Activated T-cell treated with anti-CD3 and anti-CD28 coated beads, Interleukin-2, amount 50 U/mL, for 72 hours (primary cell): ENCODE measurements around the gene TMEM62. TPM values are rescaled to one million over a fixed set of nuclear protein-coding genes. Genes with fewer than 3 reads are reported as not detected.
A peak's percentile ranks its signal among the peaks of the same experiment; 100 is the strongest.

Source experiments
- ATAC-seq, 2 donors: fragments of 150-1000 bp; cut with Tn5 transposase; replicated peaks in 1 of 2; 2 replicates each; pipeline ENCODE4 v1.10.0; 2021; ENCODE audit warnings: moderate library complexity in 2 of 2, mild to moderate bottlenecking in 1 of 2
- DNase-seq, 2 donors: peaks; one replicate each; pipeline ENCODE4 v3.0.0; 2021 to 2022; ENCODE audit warnings: mixed read lengths in 1 of 2
- H3K27ac Mint-ChIP-seq: one replicate; pipeline ENCODE4 v1.8.0; 2022; ENCODE audit warnings: mild to moderate bottlenecking, moderate library complexity, mixed read lengths
- H3K27me3 Mint-ChIP-seq: one replicate; pipeline ENCODE4 v1.8.0; 2022; ENCODE audit warnings: low read depth, mixed read lengths
- H3K36me3 Mint-ChIP-seq, 2 donors: one replicate each; pipeline ENCODE4 v1.8.0; 2022; ENCODE audit warnings: mixed read lengths in 2 of 2, mild to moderate bottlenecking in 1 of 2; ENCODE audit not compliant: insufficient read depth in 2 of 2
- H3K4me1 Mint-ChIP-seq: one replicate; pipeline ENCODE4 v1.8.0; 2022; ENCODE audit warnings: low read depth, mixed read lengths
- H3K4me3 Mint-ChIP-seq, 2 donors: one replicate each; pipeline ENCODE4 v1.8.0; 2022; ENCODE audit warnings: mild to moderate bottlenecking in 2 of 2, mixed read lengths in 2 of 2, moderate library complexity in 2 of 2
- H3K9me3 Mint-ChIP-seq, 2 donors: one replicate each; pipeline ENCODE4 v1.8.0; 2022; ENCODE audit warnings: mixed read lengths in 2 of 2
- total RNA-seq, 2 donors: library from RNA; stranded (reverse); gene quantifications; one replicate each; pipeline ENCODE4 v1.2.3, GENCODE V29; 2022

The TMEM62 gene
- total RNA-seq, result 10 to 100 TPM; 17.1 to 19.2 TPM

- Mint-ChIP-seq H3K4me3 (peak within 1 kb of the TSS; percentile 93 to 96), H3K9me3 (peaks cover 0 to 3% of the 10 kb centered on the region in 2 donors)
These were observed at the start of gene TMEM62 for GRCh38 chr15:43133430-43134156. Gene TMEM62 (plus strand): TSS chr15:43133586. CDS start chr15:43133803, 217 bp downstream.

GRCh38 chr15:43085921-43086320, 47.5 kb upstream of the TMEM62 start:
- Mint-ChIP-seq H3K4me1 (peaks cover 14% of the 10 kb centered on the region), H3K36me3 (peaks cover 3 to 13% of the 10 kb centered on the region in 2 donors), H3K27me3 (no peaks in the 10 kb centered on the region), H3K27ac (peak overlapping the region; percentile 78), H3K9me3 (no peaks in the 10 kb centered on the region), H3K4me3 (no peak overlapping the region)
- no peak for ATAC-seq
- DNase-seq, result no peak

More at GRCh38 chr15:43133430-43134156, at the start of gene TMEM62:
- ATAC-seq, result peak; percentile 92 to 94
- Mint-ChIP-seq H3K4me1 (peaks cover 21% of the 10 kb centered on the region), H3K27ac (peak within 1 kb of the TSS; percentile 86), H3K27me3 (peaks cover 6% of the 10 kb centered on the region), H3K36me3 (peaks cover 2 to 4% of the 10 kb centered on the region in 2 donors)
- DNase-seq, result peak; percentile 75 to 82

- Mint-ChIP-seq H3K27me3 (no peaks in the 10 kb centered on the region), H3K4me1 (peaks cover 14% of the 10 kb centered on the region), H3K36me3 (peaks cover 3 to 13% of the 10 kb centered on the region in 2 donors), H3K27ac (peak overlapping the region; percentile 78), H3K9me3 (no peaks in the 10 kb centered on the region), H3K4me3 (no peak overlapping the region)
- DNase-seq (no peak), ATAC-seq (no peak)
These were observed 46.8 kb upstream of the TMEM62 start for GRCh38 chr15:43086551-43086950.

- ATAC-seq (no peak), DNase-seq (no peak)
- Mint-ChIP-seq H3K36me3 (peaks cover 1 to 10% of the 10 kb centered on the region in 2 donors), H3K27me3 (no peaks in the 10 kb centered on the region), H3K27ac (no peak overlapping the region), H3K9me3 (no peaks in the 10 kb centered on the region), H3K4me1 (peaks cover 37% of the 10 kb centered on the region), H3K4me3 (no peak overlapping the region)
These were observed 41.5 kb upstream of the TMEM62 start for GRCh38 chr15:43091859-43092258.

- peaks cover 1 to 12% of the 10 kb centered on the region in 2 donors for H3K36me3 Mint-ChIP-seq
- peak overlapping the region; percentile 42 for H3K27ac Mint-ChIP-seq
These were observed 40.4 kb upstream of the TMEM62 start for GRCh38 chr15:43093026-43093425.

GRCh38 chr15:43094416-43095030, 38.9 kb upstream of the TMEM62 start:
- H3K36me3 Mint-ChIP-seq, result peaks cover 2 to 14% of the 10 kb centered on the region in 2 donors
- H3K4me1 Mint-ChIP-seq, result peaks cover 48% of the 10 kb centered on the region
- H3K4me3 Mint-ChIP-seq, result no peak overlapping the region
- no peak for DNase-seq
- H3K9me3 Mint-ChIP-seq, result no peaks in the 10 kb centered on the region
- peak overlapping the region; percentile 74 for H3K27ac Mint-ChIP-seq
- ATAC-seq, result no peak
- H3K27me3 Mint-ChIP-seq, result no peaks in the 10 kb centered on the region

More at GRCh38 chr15:43093026-43093425, 40.4 kb upstream of the TMEM62 start:
- ATAC-seq, result no peak
- H3K27me3 Mint-ChIP-seq, result no peaks in the 10 kb centered on the region
- H3K4me1 Mint-ChIP-seq, result peaks cover 39% of the 10 kb centered on the region
- no peaks in the 10 kb centered on the region for H3K9me3 Mint-ChIP-seq
- H3K4me3 Mint-ChIP-seq, result no peak overlapping the region
- DNase-seq, result no peak

GRCh38 chr15:43095243-43095642, 38.1 kb upstream of the TMEM62 start:
- no peak for DNase-seq
- Mint-ChIP-seq H3K4me3 (no peak overlapping the region), H3K4me1 (peaks cover 56% of the 10 kb centered on the region), H3K27me3 (no peaks in the 10 kb centered on the region), H3K27ac (no peak overlapping the region), H3K9me3 (no peaks in the 10 kb centered on the region), H3K36me3 (peaks cover 5 to 14% of the 10 kb centered on the region in 2 donors)
- no peak for ATAC-seq

GRCh38 chr15:43095708-43096347, 37.6 kb upstream of the TMEM62 start:
- Mint-ChIP-seq H3K27ac (peak overlapping the region; percentile 14), H3K27me3 (no peaks in the 10 kb centered on the region), H3K4me3 (no peak overlapping the region), H3K9me3 (no peaks in the 10 kb centered on the region), H3K36me3 (peaks cover 6 to 18% of the 10 kb centered on the region in 2 donors), H3K4me1 (peaks cover 61% of the 10 kb centered on the region)
- DNase-seq, result no peak
- ATAC-seq, result peak; percentile 52 to 69

GRCh38 chr15:43096411-43096810, 37.0 kb upstream of the TMEM62 start:
- no peak for DNase-seq
- ATAC-seq, result no peak
- no peaks in the 10 kb centered on the region for H3K9me3 Mint-ChIP-seq
- H3K27ac Mint-ChIP-seq, result peak overlapping the region; percentile 9
- H3K27me3 Mint-ChIP-seq, result no peaks in the 10 kb centered on the region
- no peak overlapping the region for H3K4me3 Mint-ChIP-seq
- peaks cover 67% of the 10 kb centered on the region for H3K4me1 Mint-ChIP-seq
- H3K36me3 Mint-ChIP-seq, result peaks cover 9 to 23% of the 10 kb centered on the region in 2 donors

GRCh38 chr15:43099105-43099845, 34.1 kb upstream of the TMEM62 start:
- Mint-ChIP-seq H3K4me1 (peaks cover 84% of the 10 kb centered on the region), H3K4me3 (no peak overlapping the region), H3K9me3 (no peaks in the 10 kb centered on the region), H3K27me3 (no peaks in the 10 kb centered on the region), H3K36me3 (peaks cover 14 to 31% of the 10 kb centered on the region in 2 donors), H3K27ac (peak overlapping the region; percentile 10)
- ATAC-seq (no peak), DNase-seq (no peak)

GRCh38 chr15:43100971-43101370, 32.4 kb upstream of the TMEM62 start:
- no peak for ATAC-seq
- peaks cover 20 to 32% of the 10 kb centered on the region in 2 donors for H3K36me3 Mint-ChIP-seq

GRCh38 chr15:43102187-43102586, 31.2 kb upstream of the TMEM62 start:
- H3K4me1 Mint-ChIP-seq, result peaks cover 76% of the 10 kb centered on the region
- no peak overlapping the region for H3K27ac Mint-ChIP-seq
- no peaks in the 10 kb centered on the region for H3K9me3 Mint-ChIP-seq
- ATAC-seq (no peak), DNase-seq (no peak)
- H3K36me3 Mint-ChIP-seq, result peaks cover 20 to 29% of the 10 kb centered on the region in 2 donors
- no peaks in the 10 kb centered on the region for H3K27me3 Mint-ChIP-seq
- no peak overlapping the region for H3K4me3 Mint-ChIP-seq

More at GRCh38 chr15:43100971-43101370, 32.4 kb upstream of the TMEM62 start:
- Mint-ChIP-seq H3K9me3 (no peaks in the 10 kb centered on the region), H3K27me3 (no peaks in the 10 kb centered on the region), H3K4me1 (peaks cover 79% of the 10 kb centered on the region), H3K27ac (peak overlapping the region; percentile 17), H3K4me3 (no peak overlapping the region)
- no peak for DNase-seq
